Natural killer cell treated with Interleukin-12 subunit alpha and Interleukin-12 subunit beta and Interleukin-15 and Interleukin-18, amount 100 ng/mL, for 72 hours (primary cell): Measurements from ENCODE around the gene PEDS1. TPM values are rescaled to one million over a fixed set of nuclear protein-coding genes. Genes with fewer than 3 reads are reported as not detected.
"Not testable (repeated sequence)": the region's sequence is repeated elsewhere in the genome, so short reads cannot be mapped to it uniquely, and the experiment has no call there.

Source experiments
- ATAC-seq, 2 donors: fragments of 150-1000 bp; cut with Tn5 transposase in 1 of 2; sonication (Bioruptor Pico), chemical (Tn5 transposase) in 1 of 2; 2 replicates each; pipeline ENCODE4 v1.10.0; 2021
- DNase-seq: peaks from one replicate; pipeline ENCODE4 v3.0.0; 2022; ENCODE audit warnings: low spot score
- H3K27ac Mint-ChIP-seq, 2 donors: 1 replicate in 1 of 2; 2 replicates in 1 of 2; pipeline ENCODE4 v1.8.0; 2022; ENCODE audit warnings: mixed read lengths in 2 of 2, mild to moderate bottlenecking in 1 of 2, moderate library complexity in 1 of 2
- H3K27me3 Mint-ChIP-seq, 2 donors: 1 replicate in 1 of 2; 2 replicates in 1 of 2; pipeline ENCODE4 v1.8.0; 2022; ENCODE audit warnings: mixed read lengths in 2 of 2
- H3K36me3 Mint-ChIP-seq: one replicate; pipeline ENCODE4 v1.8.0; 2022; ENCODE audit warnings: mixed read lengths
- H3K4me1 Mint-ChIP-seq, 2 donors: 1 replicate in 1 of 2; 2 replicates in 1 of 2; pipeline ENCODE4 v1.8.0; 2022; ENCODE audit warnings: low read depth in 2 of 2, mixed read lengths in 2 of 2, mild to moderate bottlenecking in 1 of 2
- H3K4me3 Mint-ChIP-seq: one replicate; pipeline ENCODE4 v1.8.0; 2022; ENCODE audit warnings: mixed read lengths
- H3K9me3 Mint-ChIP-seq: 2 replicates; pipeline ENCODE4 v1.8.0; 2022; ENCODE audit warnings: mixed read lengths
- total RNA-seq, 2 donors: library from RNA; stranded (reverse); gene quantifications; one replicate each; pipeline ENCODE4 v1.2.3, GENCODE V29; 2022

PEDS1 gene
- total RNA-seq, 2 donors from 2014 or later = 31.2 to 33.8 TPM

DNA sequence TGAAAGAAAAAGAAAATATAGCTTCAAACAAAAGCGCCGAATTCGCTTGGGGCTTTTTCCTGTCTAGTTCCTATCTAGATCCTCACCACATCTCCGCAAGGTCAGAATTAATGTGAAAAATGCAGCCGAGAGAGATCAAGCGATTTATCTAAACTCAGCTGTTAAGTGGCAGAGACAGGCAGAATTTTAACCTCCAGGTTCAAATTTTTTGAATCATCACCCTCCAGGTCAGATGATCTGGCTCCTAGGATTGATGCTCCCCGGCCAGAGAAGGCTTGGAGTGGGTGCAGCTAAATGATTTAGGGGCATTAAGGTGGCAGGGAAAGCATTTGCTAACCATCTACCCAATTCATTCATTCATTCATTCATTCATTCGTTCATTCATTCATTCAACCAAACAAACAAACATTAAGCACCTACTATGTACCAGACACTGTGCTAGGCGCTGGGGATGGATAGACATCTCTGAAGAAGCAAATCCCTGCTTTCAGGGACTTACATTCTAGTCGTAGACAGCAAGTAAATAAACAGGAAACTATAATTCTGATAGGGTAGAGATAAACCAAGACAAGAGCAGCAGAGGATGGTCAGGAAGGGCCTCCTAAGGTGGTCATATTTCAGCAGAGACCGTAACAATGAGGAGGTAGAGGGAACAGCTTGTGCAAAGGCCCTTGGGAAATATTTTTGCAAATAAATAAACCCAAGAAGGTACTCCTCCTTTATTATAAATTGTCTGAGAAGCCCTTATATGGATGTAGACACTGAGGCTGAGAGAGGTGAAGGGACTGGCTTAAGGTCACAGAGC is 39.9 kb downstream of the PEDS1 start:
- ATAC-seq = no peak
- Mint-ChIP-seq H3K27me3 (no peaks in the 10 kb centered on the region), H3K36me3 (peaks cover 10% of the 10 kb centered on the region), H3K4me1 (peaks cover 63 to 65% of the 10 kb centered on the region in 2 donors), H3K9me3 (no peaks in the 10 kb centered on the region), H3K4me3 (peak overlapping the region; percentile 97), H3K27ac (peak overlapping the region; percentile 96 to 97)
- no peak for DNase-seq

- Mint-ChIP-seq H3K27ac (peak within 1 kb of the TSS; percentile 96 to 97), H3K36me3 (peaks cover 19% of the 10 kb centered on the region), H3K4me3 (peak within 1 kb of the TSS; percentile 97), H3K4me1 (peaks cover 72 to 74% of the 10 kb centered on the region in 2 donors), H3K9me3 (no peaks in the 10 kb centered on the region), H3K27me3 (no peaks in the 10 kb centered on the region)
- peak; percentile 95 for DNase-seq
- peak; percentile 77 to 83 for ATAC-seq
Measured at GRCh38 chr20:50112512-50113419, 40.8 kb downstream of the PEDS1 start, which contains the start of gene UBE2V1. Gene UBE2V1, minus strand, starts transcription at chr20:50113150. Its CDS starts 22 bp downstream, at chr20:50113128.

GRCh38 chr20:50111829-50112495 is 41.6 kb downstream of the PEDS1 start:
- ATAC-seq (no peak), DNase-seq (no peak)
- Mint-ChIP-seq H3K9me3 (no peaks in the 10 kb centered on the region), H3K27ac (peak overlapping the region; percentile 96 to 97), H3K36me3 (peaks cover 21% of the 10 kb centered on the region), H3K4me3 (peak overlapping the region; percentile 97), H3K4me1 (peaks cover 80 to 82% of the 10 kb centered on the region in 2 donors), H3K27me3 (no peaks in the 10 kb centered on the region)

GRCh38 chr20:50111120-50111828 is 42.2 kb downstream of the PEDS1 start:
- ATAC-seq (peak; percentile 4 to 59), DNase-seq (peak; percentile 72)
- H3K36me3 Mint-ChIP-seq = peaks cover 21% of the 10 kb centered on the region
- H3K4me1 Mint-ChIP-seq = peaks cover 82 to 87% of the 10 kb centered on the region in 2 donors
- no peaks in the 10 kb centered on the region for H3K9me3 Mint-ChIP-seq
- no peaks in the 10 kb centered on the region for H3K27me3 Mint-ChIP-seq
- H3K27ac Mint-ChIP-seq = peak overlapping the region; percentile 96 to 97
- H3K4me3 Mint-ChIP-seq = peak overlapping the region; percentile 97

DNA sequence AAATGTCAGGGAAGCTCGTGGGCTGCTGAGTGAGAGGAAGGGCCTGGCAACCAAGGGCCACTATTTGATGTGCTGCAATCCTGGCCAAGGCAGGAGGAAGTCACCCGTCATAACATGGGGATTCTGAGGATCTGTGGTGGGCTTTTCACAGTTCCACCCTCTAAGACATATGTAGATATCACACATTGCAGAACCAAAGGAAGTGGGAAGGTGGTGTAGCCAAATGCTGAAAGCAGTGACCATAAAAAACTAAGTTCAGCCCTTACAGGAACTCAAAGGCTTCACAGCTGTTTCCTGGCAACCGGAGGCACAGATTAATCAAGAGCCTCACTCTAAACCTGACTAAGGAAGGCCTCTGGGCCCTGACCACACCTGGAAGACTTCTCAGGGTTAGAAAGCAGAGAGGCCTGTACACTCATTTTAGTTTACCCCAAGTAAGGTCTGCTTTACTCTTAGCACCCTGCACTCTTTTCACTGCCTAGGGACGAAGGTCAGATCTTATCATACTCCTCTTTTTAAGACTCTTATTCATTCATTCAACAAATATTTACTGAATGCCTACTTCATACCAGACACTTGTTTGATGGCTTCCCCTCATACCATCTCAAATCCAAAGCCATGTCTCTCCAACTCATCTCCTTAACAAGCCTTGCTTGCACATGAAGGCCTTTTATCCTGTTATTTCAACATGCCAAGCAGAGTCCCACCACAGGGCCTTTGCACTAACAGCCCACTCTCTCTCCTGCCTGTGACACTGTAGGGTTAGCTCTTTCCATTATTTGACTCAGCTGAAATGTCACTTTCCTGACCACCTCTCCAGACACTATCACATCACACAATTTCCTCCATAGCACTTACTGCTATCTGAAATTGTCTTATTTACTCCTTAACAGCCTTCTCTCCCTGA is 43.1 kb downstream of the PEDS1 start:
- peaks cover 74 to 89% of the 10 kb centered on the region in 2 donors for H3K4me1 Mint-ChIP-seq
- H3K27ac Mint-ChIP-seq = peak overlapping the region; percentile 96 to 97
- no peaks in the 10 kb centered on the region for H3K27me3 Mint-ChIP-seq
- DNase-seq = peak; percentile 86
- ATAC-seq = peak; percentile 79 to 83
- peaks cover 21% of the 10 kb centered on the region for H3K36me3 Mint-ChIP-seq
- H3K4me3 Mint-ChIP-seq = peak overlapping the region; percentile 97
- no peaks in the 10 kb centered on the region for H3K9me3 Mint-ChIP-seq

DNA sequence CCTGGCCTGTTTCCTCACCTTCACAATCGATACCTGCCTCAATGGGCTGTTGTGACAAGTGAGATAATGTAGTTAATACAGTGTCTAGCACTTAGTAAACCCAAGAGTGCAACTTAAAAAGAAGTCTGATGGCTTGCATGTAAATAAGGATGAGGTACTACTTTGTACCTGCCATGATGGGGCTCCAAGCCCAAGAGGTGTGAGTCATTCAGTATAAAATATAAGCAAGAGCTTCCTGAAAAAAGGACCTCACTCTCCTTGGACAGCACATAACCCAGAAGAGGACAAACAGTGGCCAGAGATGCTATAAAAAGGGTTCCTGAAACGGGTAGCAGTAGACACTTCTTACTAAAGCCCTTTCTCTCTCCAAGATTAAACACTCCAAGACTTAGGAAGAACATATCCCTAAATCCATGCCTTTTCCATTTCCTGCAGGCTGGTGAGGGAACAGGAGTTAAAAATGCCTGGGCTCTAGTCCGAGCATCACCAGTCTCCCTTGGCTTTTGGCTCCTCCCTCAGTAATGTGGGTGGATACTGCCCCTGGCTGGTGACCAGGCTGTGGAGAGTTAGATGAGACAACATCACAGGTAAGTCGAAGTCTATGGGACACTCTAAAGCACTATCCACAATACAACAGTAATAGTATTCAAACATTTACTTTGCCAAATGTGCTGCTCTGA is 44.8 kb downstream of the PEDS1 start:
- H3K9me3 Mint-ChIP-seq = no peaks in the 10 kb centered on the region
- peak overlapping the region; percentile 96 to 97 for H3K27ac Mint-ChIP-seq
- DNase-seq (no peak), ATAC-seq (no peak)
- peaks cover 63 to 83% of the 10 kb centered on the region in 2 donors for H3K4me1 Mint-ChIP-seq
- H3K27me3 Mint-ChIP-seq = no peaks in the 10 kb centered on the region
- H3K4me3 Mint-ChIP-seq = peak overlapping the region; percentile 80
- H3K36me3 Mint-ChIP-seq = peaks cover 21% of the 10 kb centered on the region

GRCh38 chr20:50107796-50108331 is 45.7 kb downstream of the PEDS1 start:
- H3K9me3 Mint-ChIP-seq = no peaks in the 10 kb centered on the region
- peak overlapping the region; percentile 96 to 97 for H3K27ac Mint-ChIP-seq
- no peaks in the 10 kb centered on the region for H3K27me3 Mint-ChIP-seq
- DNase-seq = no peak
- H3K36me3 Mint-ChIP-seq = peaks cover 24% of the 10 kb centered on the region
- H3K4me3 Mint-ChIP-seq = peak overlapping the region; percentile 80
- H3K4me1 Mint-ChIP-seq = peaks cover 60 to 83% of the 10 kb centered on the region in 2 donors
- ATAC-seq = no peak

GRCh38 chr20:50107086-50107660 is 46.4 kb downstream of the PEDS1 start:
- Mint-ChIP-seq H3K4me3 (peak overlapping the region; percentile 80), H3K27me3 (no peaks in the 10 kb centered on the region), H3K27ac (peak overlapping the region; percentile 96 to 97)

GRCh38 chr20:50106669-50107068 is 46.9 kb downstream of the PEDS1 start:
- H3K27ac Mint-ChIP-seq = peak overlapping the region in 1 of 2 donors; percentile 18
- peaks cover 59 to 82% of the 10 kb centered on the region in 2 donors for H3K4me1 Mint-ChIP-seq
- not testable (repeated sequence) for H3K27me3 Mint-ChIP-seq, H3K9me3 Mint-ChIP-seq, H3K4me3 Mint-ChIP-seq, ATAC-seq, DNase-seq
- peaks cover 23% of the 10 kb centered on the region for H3K36me3 Mint-ChIP-seq

More at GRCh38 chr20:50107086-50107660, 46.4 kb downstream of the PEDS1 start:
- H3K9me3 Mint-ChIP-seq = no peaks in the 10 kb centered on the region
- DNase-seq (no peak), ATAC-seq (no peak)
- H3K4me1 Mint-ChIP-seq = peaks cover 60 to 82% of the 10 kb centered on the region in 2 donors
- H3K36me3 Mint-ChIP-seq = peaks cover 23% of the 10 kb centered on the region
